ENCODE data around the gene REC8. TPM values are rescaled to one million over a fixed set of nuclear protein-coding genes. Genes with fewer than 3 reads are reported as not detected.

The REC8 gene
- total and polyA plus RNA-seq, 2 of the 13 experiments (the other 11 are each of a cell fraction or from before 2014, with no cell fraction given): 3.4 to 14.7 TPM

DNA sequence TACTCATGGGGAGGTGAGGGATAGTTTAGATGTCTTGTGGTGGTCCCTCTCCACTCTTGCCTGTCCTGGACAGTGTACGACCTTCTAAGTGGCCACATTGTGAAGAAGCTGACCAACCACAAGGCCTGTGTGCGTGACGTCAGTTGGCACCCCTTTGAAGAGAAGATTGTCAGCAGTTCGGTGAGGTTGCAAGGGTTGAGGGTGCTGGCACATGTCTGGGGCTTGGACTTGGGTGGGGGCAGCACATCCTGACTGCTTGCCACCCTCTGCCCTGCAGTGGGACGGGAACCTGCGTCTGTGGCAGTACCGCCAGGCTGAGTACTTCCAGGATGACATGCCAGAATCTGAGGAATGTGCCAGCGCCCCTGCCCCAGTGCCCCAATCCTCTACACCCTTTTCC lies 49.0 kb upstream of the REC8 start (continued):
- TF ChIP-seq, protein P1, sequence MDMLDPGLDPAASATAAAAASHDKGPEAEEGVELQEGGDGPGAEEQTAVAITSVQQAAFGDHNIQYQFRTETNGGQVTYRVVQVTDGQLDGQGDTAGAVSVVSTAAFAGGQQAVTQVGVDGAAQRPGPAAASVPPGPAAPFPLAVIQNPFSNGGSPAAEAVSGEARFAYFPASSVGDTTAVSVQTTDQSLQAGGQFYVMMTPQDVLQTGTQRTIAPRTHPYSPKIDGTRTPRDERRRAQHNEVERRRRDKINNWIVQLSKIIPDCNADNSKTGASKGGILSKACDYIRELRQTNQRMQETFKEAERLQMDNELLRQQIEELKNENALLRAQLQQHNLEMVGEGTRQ (IDR thresholded peaks at IDR 0.05; ENCODE audit: low read depth, low read length): no peak
- TF ChIP-seq, protein P1 (CRISPR knock-in tag; IDR thresholded peaks at IDR 0.05; ENCODE audit: borderline replicate concordance): no peak
- TF ChIP-seq, protein P2, sequence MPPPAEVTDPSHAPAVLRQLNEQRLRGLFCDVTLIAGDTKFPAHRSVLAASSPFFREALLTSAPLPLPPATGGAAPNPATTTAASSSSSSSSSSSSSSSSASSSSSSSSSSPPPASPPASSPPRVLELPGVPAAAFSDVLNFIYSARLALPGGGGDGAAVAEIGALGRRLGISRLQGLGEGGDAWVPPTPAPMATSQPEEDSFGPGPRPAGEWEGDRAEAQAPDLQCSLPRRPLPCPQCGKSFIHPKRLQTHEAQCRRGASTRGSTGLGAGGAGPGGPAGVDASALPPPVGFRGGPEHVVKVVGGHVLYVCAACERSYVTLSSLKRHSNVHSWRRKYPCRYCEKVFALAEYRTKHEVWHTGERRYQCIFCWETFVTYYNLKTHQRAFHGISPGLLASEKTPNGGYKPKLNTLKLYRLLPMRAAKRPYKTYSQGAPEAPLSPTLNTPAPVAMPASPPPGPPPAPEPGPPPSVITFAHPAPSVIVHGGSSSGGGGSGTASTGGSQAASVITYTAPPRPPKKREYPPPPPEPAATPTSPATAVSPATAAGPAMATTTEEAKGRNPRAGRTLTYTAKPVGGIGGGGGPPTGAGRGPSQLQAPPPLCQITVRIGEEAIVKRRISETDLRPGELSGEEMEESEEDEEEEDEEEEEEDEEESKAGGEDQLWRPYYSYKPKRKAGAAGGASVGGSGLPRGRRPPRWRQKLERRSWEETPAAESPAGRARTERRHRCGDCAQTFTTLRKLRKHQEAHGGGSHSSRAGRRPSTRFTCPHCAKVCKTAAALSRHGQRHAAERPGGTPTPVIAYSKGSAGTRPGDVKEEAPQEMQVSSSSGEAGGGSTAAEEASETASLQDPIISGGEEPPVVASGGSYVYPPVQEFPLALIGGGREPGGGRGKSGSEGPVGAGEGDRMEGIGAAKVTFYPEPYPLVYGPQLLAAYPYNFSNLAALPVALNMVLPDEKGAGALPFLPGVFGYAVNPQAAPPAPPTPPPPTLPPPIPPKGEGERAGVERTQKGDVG (CRISPR knock-in tag; IDR thresholded peaks at IDR 0.05; ENCODE audit: borderline replicate concordance): no peak
- TF ChIP-seq RBM22 (optimal IDR thresholded peaks at IDR 0.05; ENCODE audit: low read length) (peak; percentile 72), ELF1 (CRISPR knock-in tag; IDR thresholded peaks at IDR 0.05) (no peak), GFI1 (CRISPR knock-in tag; IDR thresholded peaks at IDR 0.05; ENCODE audit: borderline replicate concordance) (no peak), MYNN (CRISPR knock-in tag; IDR thresholded peaks at IDR 0.05; ENCODE audit: low read depth) (no peak), SMC3 (IDR thresholded peaks at IDR 0.05; ENCODE audit: low read length) (no peak), ERF (CRISPR knock-in tag; IDR thresholded peaks at IDR 0.05) (no peak), NONO (IDR thresholded peaks at IDR 0.05) (no peak), NONO (CRISPR knock-in tag; conservative IDR thresholded peaks at IDR 0.05) (no peak), ZNF660 (CRISPR knock-in tag; IDR thresholded peaks at IDR 0.05; ENCODE audit: borderline replicate concordance, low read depth) (no peak), NFE2L2 (IDR thresholded peaks at IDR 0.05; ENCODE audit: low read length) (no peak), ZBTB7A (CRISPR knock-in tag; IDR thresholded peaks at IDR 0.05) (no peak)
- TF ChIP-seq, protein P3, sequence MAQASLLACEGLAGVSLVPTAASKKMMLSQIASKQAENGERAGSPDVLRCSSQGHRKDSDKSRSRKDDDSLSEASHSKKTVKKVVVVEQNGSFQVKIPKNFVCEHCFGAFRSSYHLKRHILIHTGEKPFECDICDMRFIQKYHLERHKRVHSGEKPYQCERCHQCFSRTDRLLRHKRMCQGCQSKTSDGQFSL (CRISPR knock-in tag; IDR thresholded peaks at IDR 0.05): no peak
- TF ChIP-seq, protein P4, sequence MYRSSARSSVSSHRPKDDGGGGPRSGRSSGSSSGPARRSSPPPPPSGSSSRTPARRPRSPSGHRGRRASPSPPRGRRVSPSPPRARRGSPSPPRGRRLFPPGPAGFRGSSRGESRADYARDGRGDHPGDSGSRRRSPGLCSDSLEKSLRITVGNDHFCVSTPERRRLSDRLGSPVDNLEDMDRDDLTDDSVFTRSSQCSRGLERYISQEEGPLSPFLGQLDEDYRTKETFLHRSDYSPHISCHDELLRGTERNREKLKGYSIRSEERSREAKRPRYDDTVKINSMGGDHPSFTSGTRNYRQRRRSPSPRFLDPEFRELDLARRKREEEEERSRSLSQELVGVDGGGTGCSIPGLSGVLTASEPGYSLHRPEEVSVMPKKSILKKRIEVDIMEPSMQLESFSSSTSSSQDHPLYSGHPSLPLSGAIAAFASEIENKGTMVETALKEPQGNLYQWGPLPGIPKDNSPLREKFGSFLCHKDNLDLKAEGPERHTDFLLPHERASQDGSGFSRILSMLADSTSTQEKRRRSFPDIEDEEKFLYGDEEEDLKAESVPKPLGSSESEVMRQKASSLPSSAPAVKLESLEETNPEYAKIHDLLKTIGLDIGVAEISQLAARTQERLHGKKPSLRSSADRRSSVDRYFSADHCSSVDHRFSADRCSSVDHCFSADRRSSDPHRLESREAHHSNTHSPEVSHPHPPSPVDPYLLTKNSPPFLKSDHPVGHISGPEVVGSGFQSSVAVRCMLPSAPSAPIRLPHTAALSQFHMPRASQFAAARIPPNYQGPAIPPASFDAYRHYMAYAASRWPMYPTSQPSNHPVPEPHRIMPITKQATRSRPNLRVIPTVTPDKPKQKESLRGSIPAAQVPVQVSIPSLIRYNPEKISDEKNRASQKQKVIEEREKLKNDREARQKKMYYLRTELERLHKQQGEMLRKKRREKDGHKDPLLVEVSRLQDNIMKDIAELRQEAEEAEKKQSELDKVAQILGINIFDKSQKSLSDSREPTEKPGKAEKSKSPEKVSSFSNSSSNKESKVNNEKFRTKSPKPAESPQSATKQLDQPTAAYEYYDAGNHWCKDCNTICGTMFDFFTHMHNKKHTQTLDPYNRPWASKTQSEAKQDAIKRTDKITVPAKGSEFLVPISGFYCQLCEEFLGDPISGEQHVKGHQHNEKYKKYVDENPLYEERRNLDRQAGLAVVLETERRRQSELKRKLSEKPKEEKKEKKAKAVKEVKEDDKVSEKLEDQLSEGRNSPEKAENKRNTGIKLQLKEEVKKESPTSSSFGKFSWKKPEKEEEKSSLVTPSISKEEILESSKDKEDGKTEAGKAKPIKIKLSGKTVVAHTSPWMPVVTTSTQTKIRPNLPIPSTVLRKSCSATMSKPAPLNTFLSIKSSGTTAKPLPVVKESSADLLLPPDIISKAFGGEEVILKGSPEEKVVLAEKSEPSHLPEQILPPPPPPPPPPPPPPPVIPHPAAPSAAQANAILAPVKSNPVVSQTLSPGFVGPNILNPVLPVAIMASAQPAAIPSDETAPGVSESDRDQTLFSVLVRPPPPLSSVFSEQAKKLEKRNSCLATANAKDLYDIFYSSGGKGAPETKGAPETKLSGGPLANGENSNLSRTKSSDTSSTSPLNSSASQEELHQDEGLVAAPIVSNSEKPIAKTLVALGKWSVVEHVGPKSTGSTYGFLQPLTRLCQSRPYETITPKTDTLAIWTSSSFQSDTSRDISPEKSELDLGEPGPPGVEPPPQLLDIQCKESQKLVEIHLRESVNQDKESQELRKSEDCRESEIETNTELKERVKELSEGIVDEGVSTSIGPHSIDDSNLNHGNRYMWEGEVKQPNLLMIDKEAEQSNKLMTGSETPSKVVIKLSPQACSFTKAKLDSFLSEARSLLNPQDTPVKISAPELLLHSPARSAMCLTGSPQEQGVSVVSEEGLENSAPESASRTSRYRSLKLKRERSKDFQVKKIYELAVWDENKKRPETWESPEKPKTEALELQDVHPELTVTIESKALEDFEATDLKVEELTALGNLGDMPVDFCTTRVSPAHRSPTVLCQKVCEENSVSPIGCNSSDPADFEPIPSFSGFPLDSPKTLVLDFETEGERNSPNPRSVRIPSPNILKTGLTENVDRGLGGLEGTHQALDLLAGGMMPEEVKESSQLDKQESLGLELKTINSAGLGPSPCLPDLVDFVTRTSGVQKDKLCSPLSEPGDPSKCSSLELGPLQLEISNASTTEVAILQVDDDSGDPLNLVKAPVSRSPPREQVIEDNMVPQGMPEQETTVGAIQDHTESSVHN (CRISPR knock-in tag; IDR thresholded peaks at IDR 0.05): no peak
- TF ChIP-seq, protein P5, sequence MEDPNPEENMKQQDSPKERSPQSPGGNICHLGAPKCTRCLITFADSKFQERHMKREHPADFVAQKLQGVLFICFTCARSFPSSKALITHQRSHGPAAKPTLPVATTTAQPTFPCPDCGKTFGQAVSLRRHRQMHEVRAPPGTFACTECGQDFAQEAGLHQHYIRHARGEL (CRISPR knock-in tag; IDR thresholded peaks at IDR 0.05): no peak

All from HepG2 (cell line).